GM19238 (cell line): Measurements from ENCODE around the gene FAAH2.
"Not testable (repeated sequence)": the region's sequence is repeated elsewhere in the genome, so short reads cannot be mapped to it uniquely, and the experiment has no call there.

Experiments
- DNase-seq: peaks from one replicate; pipeline ENCODE4 v3.0.0; 2011; ENCODE audit warnings: low spot score; ENCODE audit not compliant: insufficient read length

The FAAH2 gene

GRCh38 chrX:57286507-57287251 is at the start of gene FAAH2:
Gene FAAH2 (plus strand): TSS chrX:57286706. CDS start chrX:57286826, 120 bp downstream.
- peak; percentile 8 for DNase-seq

GRCh38 chrX:57241967-57242366 is 44.5 kb upstream of the FAAH2 start:
- no peak for DNase-seq

GRCh38 chrX:57251965-57252364 is 34.5 kb upstream of the FAAH2 start:
- no peak for DNase-seq

- DNase-seq, result no peak
These were observed 21.4 kb upstream of the FAAH2 start for GRCh38 chrX:57265126-57265525.

GRCh38 chrX:57266275-57266674 is 20.2 kb upstream of the FAAH2 start:
- DNase-seq, result no peak

- DNase-seq, result no peak
These were observed 19.6 kb upstream of the FAAH2 start for GRCh38 chrX:57266871-57267270.

GRCh38 chrX:57267308-57267707 is 19.2 kb upstream of the FAAH2 start:
- no peak for DNase-seq

GRCh38 chrX:57270980-57271379 is 15.5 kb upstream of the FAAH2 start:
- no peak for DNase-seq

GRCh38 chrX:57282568-57282967 is 3.9 kb upstream of the FAAH2 start:
- no peak for DNase-seq

GRCh38 chrX:57285001-57285400 is 1.5 kb upstream of the FAAH2 start:
- DNase-seq, result no peak

- DNase-seq, result no peak
These were observed 2.6 kb downstream of the FAAH2 start for GRCh38 chrX:57289089-57289488.

- no peak for DNase-seq
These were observed 8.5 kb downstream of the FAAH2 start for GRCh38 chrX:57294961-57295360.

GRCh38 chrX:57295679-57296078 is 9.2 kb downstream of the FAAH2 start:
- DNase-seq, result not testable (repeated sequence)

GRCh38 chrX:57313583-57314215 is 27.2 kb downstream of the FAAH2 start:
- DNase-seq, result no peak

- no peak for DNase-seq
These were observed 42.5 kb downstream of the FAAH2 start for GRCh38 chrX:57329008-57329407.

- not testable (repeated sequence) for DNase-seq
These were observed 49.3 kb downstream of the FAAH2 start for GRCh38 chrX:57335790-57336189.

- no peak for DNase-seq
These were observed 67.1 kb downstream of the FAAH2 start for GRCh38 chrX:57353472-57354132.

- DNase-seq, result no peak
These were observed 77.6 kb downstream of the FAAH2 start for GRCh38 chrX:57364145-57364544.

- DNase-seq, result no peak
These were observed 79.9 kb downstream of the FAAH2 start for GRCh38 chrX:57366430-57366829.

- DNase-seq, result no peak
These were observed 81.1 kb downstream of the FAAH2 start for GRCh38 chrX:57367649-57368048.

- DNase-seq, result no peak
These were observed 81.7 kb downstream of the FAAH2 start for GRCh38 chrX:57368158-57368557.

GRCh38 chrX:57379296-57379695 is 92.8 kb downstream of the FAAH2 start:
- DNase-seq, result no peak
